AG04450 (cell line): ENCODE data around the gene MIDN. TPM values are rescaled to one million over a fixed set of nuclear protein-coding genes. Genes with fewer than 3 reads are reported as not detected.

Experiments used
- CTCF ChIA-PET: fragments of 300-600, 350-600 bp; formaldehyde crosslinking; extraction: SDS; loops from one replicate; lab custom pipeline; 2022; ENCODE audit warnings: antibody characterized with exemption, inconsistent platforms; lab: Charles Lee
- POLR2A ChIA-PET: fragments of 350-600 bp; formaldehyde crosslinking; extraction: SDS; loops from one replicate; lab custom pipeline; 2021; ENCODE audit warnings: antibody characterized with exemption, inconsistent platforms; lab: Yijun Ruan, JAX
- DNase-seq: peaks from one replicate; pipeline ENCODE4 v3.0.0-alpha.2; 2011; ENCODE audit warnings: low read depth, low spot score
- H3K27ac ChIP-seq: one replicate; pipeline ENCODE4 v1.5.1; 2012; ENCODE audit warnings: low read depth, low read length, control low read depth
- H3K27me3 ChIP-seq: one replicate; pipeline ENCODE4 v1.6.0; 2012; ENCODE audit warnings: low read length; ENCODE audit not compliant: control insufficient read depth, insufficient read depth
- H3K4me3 ChIP-seq: 2 replicates; pipeline ENCODE4 v1.5.1; 2011; ENCODE audit warnings: mild to moderate bottlenecking, low read depth, low read length, control low read depth
- H3K9me3 ChIP-seq: 2 replicates; pipeline ENCODE4 v1.5.1; 2012; ENCODE audit warnings: low read length; ENCODE audit not compliant: control insufficient read depth, insufficient read depth
- CTCF ChIP-seq: IDR thresholded peaks from 2 replicates; pipeline ENCODE4 v1.5.1; 2011; ENCODE audit warnings: low read depth, low read length, control low read depth, inconsistent platforms
- polyA plus RNA-seq: library from polyadenylated mRNA; depleted of rRNA; stranded (reverse); fragments of >200 nt; gene quantifications from 2 replicates; pipeline ENCODE4 v1.2.3, GENCODE V29; 2011

The MIDN gene
- polyA plus RNA-seq, 1 experiment: 6.6 TPM

DNA sequence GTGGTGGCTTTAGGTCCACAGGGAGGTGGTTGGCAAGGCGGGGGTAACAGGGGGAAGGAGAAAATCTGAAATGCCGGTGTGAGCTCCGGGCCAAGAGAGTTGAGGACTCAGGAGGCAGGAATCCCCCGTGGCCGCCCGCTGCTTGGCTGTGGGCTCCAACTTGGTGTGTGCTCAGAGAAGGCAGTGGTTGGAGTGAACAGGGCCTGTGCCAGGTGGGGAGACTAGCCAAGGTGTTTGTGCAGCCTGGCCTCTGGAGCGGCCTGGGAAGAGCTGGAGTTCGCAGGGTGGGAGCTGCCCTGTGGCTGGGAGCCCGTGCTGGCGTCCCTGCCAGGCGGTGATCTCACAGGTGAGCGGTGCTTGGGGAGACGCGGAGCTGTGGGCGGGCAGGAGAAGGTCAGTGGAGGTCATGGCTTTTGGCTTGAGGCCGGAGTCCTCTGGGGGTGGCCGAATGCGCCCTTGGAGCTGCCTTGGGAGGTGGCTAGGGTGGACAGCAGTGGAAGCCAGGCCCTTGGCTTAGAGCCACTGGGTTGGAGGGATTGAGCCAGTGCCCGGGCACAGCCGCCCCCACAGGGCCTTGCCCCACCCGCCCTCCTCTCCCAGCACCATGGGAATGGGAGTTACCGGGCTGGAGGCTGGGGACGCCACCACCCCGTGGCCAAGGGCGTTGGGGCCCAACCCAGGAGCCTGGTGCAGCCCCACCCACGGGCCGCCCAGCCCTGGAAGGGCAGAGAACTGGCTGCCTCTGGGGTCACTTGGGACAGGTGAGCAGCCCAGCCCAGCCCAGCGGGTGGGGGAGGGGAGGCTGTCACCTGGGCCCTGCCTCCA, 13.6 kb downstream of the MIDN start:
- Histone ChIP-seq H3K27ac (peak overlapping the region; percentile 70), H3K4me3 (peak overlapping the region; percentile 66), H3K27me3 (no peaks in the 10 kb centered on the region), H3K9me3 (no peaks in the 10 kb centered on the region; the same call in 1 of the 2 replicates)
- ChIA-PET CTCF (interaction anchor here (1.5 kb wide), 1 partner anchor 18 kb away, joined by 6 read pairs; no protein-coding TSS in a partner anchor), POLR2A (interaction anchor here (0.6 to 2.9 kb wide), 5 partner anchors 7 to 21 kb away, joined by 3 to 34 read pairs (median 5); partner anchors contain the start of genes ATP5F1D, CIRBP and FAM174C)
- DNase-seq: no peak
- TF ChIP-seq CTCF: no peak

GRCh38 chr19:1262623-1263123, 14.3 kb downstream of the MIDN start:
- TF ChIP-seq CTCF: no peak
- ChIA-PET POLR2A (interaction anchor here (1.3 to 1.9 kb wide), 2 partner anchors 10 to 21 kb away, joined by 3 to 8 read pairs; partner anchors contain the start of gene ATP5F1D), CTCF (interaction anchor here (1.5 kb wide), 1 partner anchor 18 kb away, joined by 6 read pairs; no protein-coding TSS in a partner anchor)
- no peak for DNase-seq
- H3K4me3 ChIP-seq: no peak overlapping the region
- no peaks in the 10 kb centered on the region for H3K27me3 ChIP-seq
- no peak overlapping the region for H3K27ac ChIP-seq
- no peaks in the 10 kb centered on the region; the same call in 1 of the 2 replicates for H3K9me3 ChIP-seq

- TF ChIP-seq CTCF: no peak
- DNase-seq: no peak
- Histone ChIP-seq H3K9me3 (no peaks in the 10 kb centered on the region; the same call in 1 of the 2 replicates), H3K4me3 (no peak overlapping the region), H3K27ac (peak overlapping the region; percentile 39), H3K27me3 (no peaks in the 10 kb centered on the region)
- CTCF ChIA-PET: interaction anchor here (1.5 kb wide), 1 partner anchor 19 kb away, joined by 6 read pairs; no protein-coding TSS in a partner anchor
- POLR2A ChIA-PET: interaction anchor here (1.9 to 7.1 kb wide), 2 partner anchors 9 to 10 kb away, joined by 8 to 241 read pairs; no protein-coding TSS in a partner anchor
Observed at GRCh38 chr19:1263188-1263587, 14.8 kb downstream of the MIDN start.

GRCh38 chr19:1264801-1265614, 16.6 kb downstream of the MIDN start:
- Histone ChIP-seq H3K27me3 (no peaks in the 10 kb centered on the region), H3K9me3 (no peaks in the 10 kb centered on the region; the same call in 1 of the 2 replicates), H3K27ac (peak overlapping the region; percentile 86), H3K4me3 (peak overlapping the region; percentile 17; the same call in 1 of the 2 replicates)
- ChIA-PET POLR2A (interaction anchor here (3.0 to 7.1 kb wide), 3 partner anchors 10 to 21 kb away, joined by 25 to 241 read pairs (median 237); no protein-coding TSS in a partner anchor), CTCF (interaction anchor here (1.3 to 5.0 kb wide), 2 partner anchors 20 to 21 kb away, joined by 8 to 224 read pairs; partner anchors contain the start of gene ATP5F1D)
- no peak for DNase-seq
- TF ChIP-seq CTCF: no peak
